NCI-H1694 (cell line): ENCODE measurements around the gene KLHDC10.
"Not testable (repeated sequence)": the region's sequence is repeated elsewhere in the genome, so short reads cannot be mapped to it uniquely, and the experiment has no call there.

Experiments
- DNase-seq: peaks from one replicate; lab custom pipeline; 2025; lab: John Stamatoyannopoulos, UW

Gene KLHDC10

DNA sequence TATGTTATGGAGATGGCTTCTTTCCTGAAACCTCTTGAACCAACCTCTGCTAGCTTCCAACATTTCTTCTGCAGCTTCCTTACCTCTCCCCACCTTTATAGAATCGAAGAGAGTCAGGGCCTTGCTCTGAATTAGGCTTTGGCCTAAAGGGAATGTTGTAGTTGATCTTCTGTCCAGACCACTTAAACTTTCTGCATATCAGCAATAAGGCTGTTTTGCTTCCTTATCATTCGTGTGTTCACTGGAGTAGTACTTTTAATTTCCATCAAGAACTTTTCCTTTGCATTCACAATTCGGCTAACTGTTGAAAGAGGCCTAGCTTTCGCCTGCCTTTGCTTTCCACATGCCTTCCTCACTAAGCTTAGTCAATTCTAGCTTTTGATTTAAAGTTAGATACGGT, 48.0 kb downstream of the KLHDC10 start:
- no peak for DNase-seq

DNA sequence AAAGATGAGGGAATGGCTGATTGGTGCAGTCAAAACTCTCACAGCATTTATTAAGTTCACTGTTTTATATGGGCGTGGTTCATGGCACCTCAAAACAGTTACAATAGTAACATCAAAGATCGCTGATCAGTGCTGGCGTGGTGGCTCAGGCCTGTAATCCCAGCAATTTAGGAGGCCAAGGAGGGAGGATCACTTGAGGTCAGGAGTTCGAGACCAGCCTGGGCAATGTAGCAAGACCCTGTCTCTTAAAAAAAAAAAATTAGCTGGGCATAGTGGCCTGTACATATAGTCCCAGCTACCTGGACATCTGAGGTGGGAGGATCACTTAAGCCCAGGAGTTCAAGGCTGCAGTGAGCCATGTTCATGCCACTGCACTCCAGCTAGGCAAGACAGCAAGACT, 48.5 kb downstream of the KLHDC10 start:
- no peak for DNase-seq

DNA sequence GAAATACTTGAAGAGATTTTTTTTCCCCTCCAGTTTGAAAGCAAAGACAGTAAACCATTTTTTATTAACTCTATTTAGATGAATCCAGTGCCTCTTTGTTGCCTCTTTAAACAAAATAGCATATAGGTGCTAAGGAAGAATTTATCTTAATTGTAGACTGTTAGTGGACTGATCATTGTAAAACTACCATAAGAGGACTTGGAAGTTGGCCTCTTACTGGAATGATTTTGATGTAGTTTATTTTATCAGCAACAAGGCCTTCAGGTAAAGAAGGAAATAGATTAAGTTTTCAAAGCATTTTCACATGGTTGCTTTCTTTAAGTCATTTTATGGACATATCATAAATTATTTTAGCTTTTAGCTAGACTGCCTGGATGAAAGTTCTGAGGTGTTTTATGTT, 53.2 kb downstream of the KLHDC10 start:
- no peak for DNase-seq

DNA sequence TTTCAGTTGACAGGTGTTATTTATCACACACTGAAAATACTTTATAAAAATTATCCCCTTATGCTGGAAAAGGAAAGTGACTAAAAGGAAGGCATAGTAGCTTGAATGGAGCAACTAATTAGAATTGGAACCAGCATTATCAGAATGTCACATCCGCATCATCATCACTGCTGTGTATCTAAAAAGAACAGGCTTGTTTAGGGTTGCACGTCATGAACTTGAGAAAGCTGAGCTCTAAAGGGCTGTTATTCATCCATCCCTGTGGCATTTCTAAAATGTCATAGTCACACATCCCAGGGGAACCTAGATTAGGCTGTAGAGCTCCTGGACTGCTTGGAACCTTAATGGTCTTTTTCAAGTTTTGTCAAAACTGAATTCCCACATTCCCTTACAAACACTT, 54.4 kb downstream of the KLHDC10 start:
- no peak for DNase-seq

DNA sequence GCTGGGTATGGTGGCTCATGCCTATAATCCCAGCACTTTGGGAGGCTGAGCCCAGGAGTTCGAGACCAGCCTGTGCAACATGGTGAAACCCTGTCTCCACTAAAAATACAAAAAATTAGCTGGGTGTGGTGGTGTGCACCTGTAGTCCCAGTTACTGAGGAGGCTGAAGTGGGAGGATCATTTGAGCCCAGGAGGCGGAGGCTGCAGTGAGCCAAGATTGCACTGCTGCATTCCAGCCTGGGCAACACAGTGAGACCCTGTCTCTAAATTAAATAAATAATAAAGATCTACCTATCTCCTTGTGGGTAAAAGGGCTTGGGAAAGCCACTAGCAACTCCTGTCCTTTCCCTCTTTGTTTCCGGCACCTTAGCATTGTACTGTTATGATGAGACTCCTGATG, 56.5 kb downstream of the KLHDC10 start:
- DNase-seq: not testable (repeated sequence)

DNA sequence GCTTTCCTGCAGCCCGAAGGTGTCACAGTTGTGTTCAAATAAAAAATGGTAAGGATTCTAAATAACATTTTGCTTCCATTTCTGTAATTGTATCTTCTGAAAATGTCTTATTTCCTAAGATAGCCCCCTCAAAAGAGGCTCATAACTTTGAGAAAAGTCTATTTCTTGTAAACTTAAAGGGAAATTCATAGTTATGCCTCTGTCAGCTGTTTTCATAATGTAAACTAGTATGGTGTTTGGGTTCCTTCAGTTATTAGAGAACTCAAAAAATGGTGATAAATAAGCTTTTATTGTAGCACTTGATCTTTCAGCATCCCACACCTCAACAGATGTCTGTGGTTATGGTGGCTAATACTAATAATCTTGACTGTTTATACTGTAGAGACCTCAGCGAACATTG, 57.1 kb downstream of the KLHDC10 start:
- no peak for DNase-seq

DNA sequence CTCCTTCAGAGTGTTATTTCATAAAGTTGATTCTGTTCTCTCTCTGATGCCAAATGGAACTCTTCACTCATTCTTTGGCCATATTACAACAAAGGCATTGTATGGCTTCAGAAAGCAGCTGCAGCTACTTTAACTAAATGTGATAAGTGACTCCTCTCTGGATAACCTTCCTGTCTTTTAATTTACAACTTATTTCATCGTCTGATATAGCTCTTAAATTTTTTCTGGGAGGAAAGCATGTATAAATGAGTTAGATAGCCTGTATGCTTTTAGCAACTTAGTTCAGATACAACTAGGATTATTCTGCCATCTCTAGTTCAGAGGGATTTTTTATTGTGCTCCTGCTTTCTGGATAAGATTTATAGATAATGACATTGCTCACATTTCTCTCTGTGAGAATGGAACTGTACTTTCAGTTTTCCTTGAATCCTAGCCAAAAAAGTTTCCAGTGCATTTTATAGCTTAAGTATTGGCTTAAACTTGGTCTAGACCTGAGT, 57.5 kb downstream of the KLHDC10 start:
- DNase-seq: no peak

DNA sequence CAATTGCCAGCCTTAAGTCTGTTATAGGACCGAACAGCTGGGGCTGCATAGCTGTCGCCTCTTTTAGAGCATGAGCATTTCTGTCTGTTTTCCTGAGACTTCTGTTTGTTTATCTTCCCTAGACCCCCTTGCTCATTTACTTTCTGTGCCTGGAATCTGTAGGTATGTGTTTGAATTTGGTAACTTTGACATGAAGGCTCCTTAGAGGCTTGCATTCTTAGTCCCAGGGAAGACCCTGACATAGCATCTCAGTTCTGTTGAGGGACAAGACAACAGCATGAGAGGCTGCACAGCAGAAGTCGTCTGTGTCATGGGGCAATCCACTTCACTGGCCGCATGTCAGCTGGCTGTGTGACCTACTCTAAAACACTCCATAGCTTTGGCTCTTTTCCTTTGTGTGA, 58.7 kb downstream of the KLHDC10 start:
- no peak for DNase-seq

DNA sequence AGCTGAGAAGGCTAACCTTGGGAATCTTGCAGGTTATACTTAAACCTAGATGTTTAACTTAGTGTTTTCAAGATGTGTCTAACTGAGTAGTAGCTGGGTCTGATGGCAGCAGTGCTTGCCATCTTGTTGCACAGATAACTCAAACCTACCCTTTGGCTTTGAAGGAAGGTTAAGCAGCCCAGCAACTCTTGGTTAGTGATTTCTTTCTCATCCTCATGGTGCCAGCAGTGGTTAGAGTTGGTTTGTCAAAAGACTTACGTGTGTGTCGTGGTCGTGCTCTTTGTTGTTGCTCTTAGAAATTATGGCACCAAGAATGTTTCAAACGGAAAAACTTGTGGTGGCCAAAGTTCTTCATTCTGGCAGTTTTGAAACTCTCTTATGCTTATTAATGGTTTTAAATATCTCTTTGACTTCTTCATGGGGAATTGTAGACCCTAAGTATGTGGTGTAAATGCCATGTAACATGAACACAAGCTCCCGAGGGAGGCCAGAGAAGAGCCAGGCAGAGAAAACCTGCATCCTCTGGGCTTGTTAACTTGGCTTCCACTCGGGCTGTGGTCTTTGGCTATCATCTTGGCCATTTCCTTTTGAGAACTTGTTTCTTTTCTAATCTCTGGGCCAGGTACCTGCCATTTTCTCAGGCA, 61.0 kb downstream of the KLHDC10 start:
- DNase-seq: no peak

DNA sequence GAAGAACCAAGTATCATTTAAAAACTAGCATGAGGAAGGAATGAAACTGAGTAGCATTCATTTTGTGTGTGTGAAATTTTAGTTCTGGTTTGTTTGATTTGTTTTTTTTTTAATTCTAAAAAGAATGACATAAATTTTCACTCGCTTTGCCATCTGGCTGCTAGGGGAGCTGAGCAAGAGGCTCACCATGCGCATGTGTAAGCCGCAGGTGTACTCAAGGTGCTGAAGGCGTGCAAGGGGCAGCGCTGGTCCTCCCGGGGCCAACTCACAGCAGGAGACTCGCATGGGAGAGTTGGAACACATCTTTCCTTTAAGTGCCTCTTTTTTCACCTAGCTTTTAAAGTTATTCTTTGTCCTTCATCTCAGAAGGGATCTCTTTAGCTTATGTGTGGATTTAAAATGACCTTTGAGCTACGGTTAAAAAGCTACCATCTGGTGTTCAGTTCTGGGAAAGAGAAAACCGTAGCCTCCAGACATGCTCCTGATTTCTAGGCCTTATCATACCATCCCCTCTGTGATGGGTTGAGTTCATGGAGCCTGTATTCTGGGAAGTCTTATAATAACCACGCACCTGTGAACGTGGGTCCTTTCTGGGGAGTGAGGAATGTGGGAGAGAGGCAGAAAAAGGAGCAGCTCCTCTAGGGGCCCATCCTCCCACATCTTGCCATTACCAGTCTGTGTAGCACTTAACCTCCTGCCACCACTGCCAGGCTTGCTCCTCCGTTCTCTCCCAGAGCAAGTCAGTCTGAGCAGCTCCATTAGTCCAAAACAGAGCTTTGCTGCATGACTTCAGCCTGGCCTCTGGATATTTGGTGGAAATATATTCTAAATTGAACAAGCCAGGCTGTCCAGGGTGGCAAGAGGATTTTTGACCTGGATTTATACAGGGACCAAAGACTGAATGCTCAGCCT, 61.9 kb downstream of the KLHDC10 start:
- DNase-seq: no peak

DNA sequence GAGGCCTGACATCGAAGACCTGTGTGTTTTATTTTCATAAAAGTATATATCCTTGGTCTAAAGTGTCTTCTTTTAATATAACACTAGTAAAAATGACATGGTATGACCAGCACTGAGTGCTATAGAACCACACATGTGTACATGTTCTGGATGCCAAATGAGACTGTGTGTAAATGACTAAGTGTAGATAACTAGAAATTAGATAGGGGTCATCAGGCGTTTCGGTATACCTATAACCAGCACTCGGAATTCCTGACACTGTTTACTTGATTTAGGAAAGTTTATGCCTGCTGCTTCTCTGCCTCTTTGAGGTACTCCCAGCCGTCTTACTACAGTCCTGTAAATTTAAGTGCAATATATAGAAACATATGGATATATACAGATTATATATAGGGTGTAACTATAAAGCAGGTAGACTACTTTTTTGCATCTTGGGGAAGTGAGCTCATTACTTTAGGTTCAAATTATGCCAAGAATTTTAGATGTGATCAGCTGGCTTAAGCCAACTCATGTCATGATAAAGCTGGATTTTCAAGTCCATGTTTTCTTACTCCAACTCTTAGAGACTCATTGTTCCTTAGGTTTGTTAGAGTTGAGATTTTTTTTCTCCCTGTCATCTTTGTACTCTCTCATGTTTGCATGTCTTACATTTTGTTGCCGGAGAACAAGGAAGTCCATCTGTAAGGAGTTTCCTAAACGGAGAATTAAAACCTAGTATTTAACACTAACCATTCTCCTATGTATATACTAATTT, 62.9 kb downstream of the KLHDC10 start:
- no peak for DNase-seq

DNA sequence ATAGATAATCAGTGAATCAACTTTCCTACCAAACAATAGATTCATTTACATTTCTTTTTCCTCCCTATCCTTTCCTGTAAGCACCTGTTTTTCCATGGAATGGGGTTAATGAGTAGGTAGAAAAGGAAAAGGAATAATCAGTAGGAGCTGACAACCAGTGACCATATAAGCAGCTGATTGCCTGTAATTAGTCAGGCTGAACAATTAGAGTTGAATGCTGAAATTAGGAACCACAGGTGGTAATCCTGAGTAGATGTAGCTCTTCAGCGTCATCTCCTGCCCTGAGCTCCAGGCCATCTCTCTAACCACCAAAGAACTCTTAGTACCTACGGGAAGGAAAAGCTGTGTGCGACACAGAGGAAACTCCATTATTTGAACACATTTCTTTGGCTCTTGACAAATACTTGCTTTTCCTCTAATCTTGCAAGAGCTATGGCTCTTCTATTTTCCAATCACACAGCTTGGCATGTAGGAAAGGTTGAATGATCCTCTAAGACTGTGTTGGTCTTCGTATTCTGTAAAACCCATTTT, 63.8 kb downstream of the KLHDC10 start:
- DNase-seq: no peak

DNA sequence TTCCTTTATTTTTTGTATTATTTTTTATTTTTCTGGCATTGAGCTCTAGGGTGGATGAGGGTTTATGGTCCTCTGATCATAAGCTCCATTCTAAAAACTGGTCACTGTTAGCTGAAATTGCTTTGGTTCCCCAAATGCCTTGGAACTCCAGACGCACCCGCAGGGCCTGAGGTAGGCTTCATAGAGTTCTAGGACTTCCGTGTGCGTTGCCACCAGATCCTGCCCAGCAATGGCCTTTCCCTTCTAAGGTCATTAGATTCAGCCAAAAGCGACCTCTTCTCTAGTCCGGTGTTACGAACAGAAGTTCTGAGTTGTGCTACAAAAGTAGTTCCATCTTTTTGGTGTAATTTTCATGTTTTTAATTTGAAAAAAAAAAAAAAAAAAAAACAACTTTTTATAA, 64.4 kb downstream of the KLHDC10 start:
- no peak for DNase-seq

DNA sequence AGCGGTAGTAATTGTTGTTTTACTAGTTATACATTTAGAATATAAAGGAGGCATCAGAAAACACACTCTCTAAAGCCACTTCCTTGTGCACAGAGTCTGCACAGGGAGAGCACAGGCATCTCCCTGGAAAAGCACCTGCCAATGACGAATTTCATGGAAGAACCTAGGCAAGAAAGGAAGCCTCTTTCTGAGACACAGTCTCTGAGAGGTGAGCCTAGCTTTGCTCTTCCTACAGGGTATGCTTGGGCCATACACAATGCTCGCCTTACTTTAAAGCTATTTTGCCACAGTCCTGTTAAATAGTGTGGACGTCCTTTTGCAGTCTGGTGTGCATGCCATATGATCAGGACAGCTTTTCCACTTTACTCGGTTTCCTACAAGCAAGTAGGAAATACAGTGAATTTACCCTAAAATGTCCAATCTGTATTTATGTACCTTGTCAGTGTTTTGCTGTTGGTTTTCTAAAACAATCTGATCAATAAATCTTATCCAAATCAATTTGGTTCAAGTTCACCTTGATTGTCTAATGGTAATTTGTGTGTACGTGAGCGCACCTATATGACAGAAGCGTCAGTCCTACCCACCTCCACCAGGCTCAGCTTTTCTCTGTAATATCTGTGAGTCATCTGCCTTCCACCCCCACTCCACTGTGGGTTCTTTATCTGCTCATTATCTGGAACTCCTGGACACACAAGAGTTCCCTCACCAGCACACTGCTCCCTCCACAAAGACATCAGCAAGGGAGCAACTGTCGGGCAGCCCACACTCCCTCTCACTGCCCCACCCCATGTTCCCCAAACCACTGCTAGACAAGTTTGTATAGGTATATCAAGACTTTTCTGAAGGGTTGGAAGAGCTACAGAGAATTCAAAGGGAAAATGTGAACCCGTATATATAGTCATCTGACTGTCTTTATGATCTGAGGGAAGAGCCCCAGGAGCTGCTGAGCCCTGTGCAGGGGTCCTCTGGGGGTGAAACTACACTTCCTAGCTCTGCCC, 65.2 kb downstream of the KLHDC10 start:
- DNase-seq: no peak

DNA sequence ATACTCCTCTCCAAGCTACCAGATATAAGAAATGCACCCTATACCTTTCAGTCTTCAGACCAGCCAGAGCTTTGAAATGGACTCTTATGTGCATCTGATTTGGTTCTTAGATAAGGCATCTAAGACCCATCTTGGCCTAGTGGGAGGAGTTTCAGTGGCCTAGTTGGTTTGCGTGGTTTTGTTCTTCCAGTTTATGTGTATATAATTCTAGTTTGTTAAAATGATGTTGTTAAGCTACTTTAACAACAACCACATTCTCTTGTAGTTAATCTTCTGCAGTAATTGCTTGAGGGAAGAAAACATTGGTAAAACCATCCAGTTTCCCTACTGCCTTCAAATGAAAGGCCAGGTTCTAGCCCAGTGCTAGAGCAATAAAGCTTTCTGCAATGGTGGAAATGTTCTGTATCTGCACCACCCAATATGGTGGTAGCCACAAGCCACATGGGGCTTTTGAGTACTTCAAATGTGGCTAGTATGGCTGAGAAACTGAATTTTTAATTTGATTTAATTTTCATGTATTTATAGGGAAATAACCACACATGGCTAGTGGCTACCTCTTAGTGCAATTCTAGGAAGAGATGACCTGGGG, 66.3 kb downstream of the KLHDC10 start:
- DNase-seq: no peak

DNA sequence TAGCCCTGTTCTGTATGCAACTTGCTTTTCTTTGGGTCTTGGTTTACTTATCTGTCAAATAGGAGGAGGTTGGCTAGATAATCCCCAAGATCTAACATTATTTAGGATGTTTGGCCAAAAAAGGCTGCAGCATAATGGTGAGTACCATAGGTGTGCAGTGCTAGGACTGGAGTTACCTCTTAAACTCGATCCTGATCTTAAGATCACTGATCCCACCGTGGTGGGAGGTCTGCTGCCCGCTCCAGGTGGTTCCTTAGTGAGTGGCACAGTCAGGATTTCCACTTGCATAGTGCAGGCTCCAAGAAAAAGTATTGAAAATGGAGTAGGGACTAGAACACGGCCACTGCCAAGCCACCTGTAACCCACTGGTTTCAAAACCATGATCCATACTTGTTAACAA, 66.9 kb downstream of the KLHDC10 start:
- no peak for DNase-seq

DNA sequence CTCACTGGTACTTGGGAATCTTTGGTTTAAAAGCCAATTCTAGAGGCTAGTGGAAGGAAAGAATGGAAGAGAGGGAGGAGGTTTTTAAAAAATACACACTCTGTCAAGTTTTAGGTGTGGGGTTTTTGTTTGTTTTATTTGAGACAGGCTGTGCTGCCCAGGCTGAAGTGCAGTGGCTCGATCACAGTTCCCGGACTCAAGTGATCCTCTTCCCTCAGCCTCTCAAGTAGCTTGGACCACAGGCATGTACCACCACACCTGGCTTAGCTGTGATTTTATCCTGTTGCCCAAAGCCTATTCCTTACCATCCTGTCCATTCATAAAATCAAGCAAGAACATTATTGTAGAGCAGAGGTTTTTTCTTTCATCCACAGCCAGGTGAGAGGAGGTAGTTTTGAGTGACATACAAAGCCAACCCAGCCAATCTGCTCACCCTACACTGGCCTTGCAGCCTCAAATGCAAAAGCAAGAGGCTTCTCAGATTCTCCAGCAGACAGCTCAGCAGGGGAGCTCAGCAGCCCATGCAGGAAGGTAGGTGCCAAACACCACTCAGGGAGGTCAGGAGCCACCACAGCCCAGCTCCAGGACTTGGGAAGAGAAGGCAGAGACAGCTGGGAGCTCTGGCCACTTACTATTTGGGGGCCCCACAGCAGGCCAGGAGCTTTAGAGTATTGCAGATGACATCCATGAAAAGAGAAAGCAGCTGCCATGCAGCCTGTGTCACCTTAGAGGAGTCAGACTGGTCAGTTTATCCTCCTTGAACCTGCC, 69.0 kb downstream of the KLHDC10 start:
- DNase-seq: no peak

DNA sequence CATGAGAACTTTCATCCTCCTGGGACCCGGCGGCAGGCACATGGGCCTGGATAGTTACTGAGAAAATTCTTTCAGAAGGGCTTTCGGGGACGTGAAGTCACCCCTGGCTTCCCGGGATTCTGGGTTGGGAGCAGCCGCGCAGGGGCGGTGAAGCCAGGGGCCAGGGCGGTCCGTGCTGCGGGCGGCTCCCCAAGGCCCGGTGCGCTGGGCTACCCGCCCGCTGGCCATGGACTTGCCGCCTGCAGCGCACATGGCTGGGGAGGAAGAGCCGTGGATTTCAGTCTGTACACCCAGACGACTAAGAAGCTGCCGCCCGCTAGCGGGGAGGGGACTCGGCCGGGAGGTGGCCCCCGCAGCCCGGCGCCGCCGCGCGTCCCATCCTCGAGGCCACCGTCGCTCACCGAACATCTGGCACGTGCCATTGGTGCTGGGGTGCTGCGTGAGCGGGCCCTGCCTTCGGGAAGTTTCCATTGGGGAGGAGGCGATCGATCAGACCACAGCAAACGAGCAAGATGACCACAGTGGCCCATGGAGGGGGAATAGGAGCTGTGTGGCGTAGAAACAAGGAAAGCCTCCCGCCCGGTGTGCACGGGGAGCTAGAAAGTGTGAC, 70.3 kb downstream of the KLHDC10 start:
- DNase-seq: no peak

DNA sequence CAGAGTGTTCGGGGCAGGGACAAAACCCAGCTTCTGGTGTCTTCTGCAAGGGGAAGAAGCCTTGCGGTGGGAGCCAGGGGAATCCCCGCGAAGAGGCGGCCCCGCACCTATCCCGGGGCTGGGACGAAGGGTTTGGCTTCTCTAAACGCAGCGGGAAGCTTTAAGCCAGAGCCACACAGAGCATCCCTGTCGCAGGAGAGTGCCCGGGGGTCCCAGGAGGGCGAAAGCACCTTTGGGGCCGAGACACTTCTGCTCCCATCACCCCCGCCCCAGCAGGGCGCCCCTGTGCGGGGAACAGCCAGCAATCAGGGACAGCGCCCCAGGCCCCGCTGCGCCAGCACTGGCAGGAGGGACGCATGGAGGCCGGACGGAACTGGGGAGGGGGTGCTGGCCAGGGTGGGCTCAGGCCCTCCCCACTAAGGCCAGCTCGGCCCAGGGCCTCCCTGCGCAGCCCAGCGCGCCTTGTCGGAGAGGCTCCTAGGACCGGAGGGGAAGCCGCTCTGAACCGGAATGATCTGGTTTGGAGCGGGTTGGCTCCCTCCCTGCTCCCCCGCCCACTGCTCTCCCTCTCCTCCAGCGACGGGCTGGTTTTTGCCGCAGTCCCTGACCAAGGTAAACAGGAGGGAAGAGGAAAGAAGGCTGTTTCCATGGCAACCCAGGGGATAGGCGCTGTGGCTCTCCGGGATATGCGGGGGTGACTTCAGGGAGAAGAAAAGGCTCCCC, 71.0 kb downstream of the KLHDC10 start:
- no peak for DNase-seq
